ENCODE results near the gene KIF3C. TPM values are rescaled to one million over a fixed set of nuclear protein-coding genes. Genes with fewer than 3 reads are reported as not detected.

KIF3C gene
- total RNA-seq, 1 donor from 2014 or later, result 6.0 TPM

- Histone ChIP-seq H3K27ac (no peak overlapping the region), H3K27me3 (ENCODE audit: low read depth) (no peaks in the 10 kb centered on the region), H3K9me3 (no peaks in the 10 kb centered on the region), H3K4me3 (no peak overlapping the region), H3K36me3 (no peaks in the 10 kb centered on the region), H3K4me1 (peaks cover 10% of the 10 kb centered on the region)
- intact Hi-C loops (cut with DNase I), result no loop called here
- TF ChIP-seq, protein P1, sequence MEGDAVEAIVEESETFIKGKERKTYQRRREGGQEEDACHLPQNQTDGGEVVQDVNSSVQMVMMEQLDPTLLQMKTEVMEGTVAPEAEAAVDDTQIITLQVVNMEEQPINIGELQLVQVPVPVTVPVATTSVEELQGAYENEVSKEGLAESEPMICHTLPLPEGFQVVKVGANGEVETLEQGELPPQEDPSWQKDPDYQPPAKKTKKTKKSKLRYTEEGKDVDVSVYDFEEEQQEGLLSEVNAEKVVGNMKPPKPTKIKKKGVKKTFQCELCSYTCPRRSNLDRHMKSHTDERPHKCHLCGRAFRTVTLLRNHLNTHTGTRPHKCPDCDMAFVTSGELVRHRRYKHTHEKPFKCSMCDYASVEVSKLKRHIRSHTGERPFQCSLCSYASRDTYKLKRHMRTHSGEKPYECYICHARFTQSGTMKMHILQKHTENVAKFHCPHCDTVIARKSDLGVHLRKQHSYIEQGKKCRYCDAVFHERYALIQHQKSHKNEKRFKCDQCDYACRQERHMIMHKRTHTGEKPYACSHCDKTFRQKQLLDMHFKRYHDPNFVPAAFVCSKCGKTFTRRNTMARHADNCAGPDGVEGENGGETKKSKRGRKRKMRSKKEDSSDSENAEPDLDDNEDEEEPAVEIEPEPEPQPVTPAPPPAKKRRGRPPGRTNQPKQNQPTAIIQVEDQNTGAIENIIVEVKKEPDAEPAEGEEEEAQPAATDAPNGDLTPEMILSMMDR (IDR thresholded peaks at IDR 0.05), result no peak
- DNase-seq (no peak), ATAC-seq (no peak)
These were observed 2.0 kb downstream of the KIF3C start for GRCh38 chr2:25980076-25980887.

DNA sequence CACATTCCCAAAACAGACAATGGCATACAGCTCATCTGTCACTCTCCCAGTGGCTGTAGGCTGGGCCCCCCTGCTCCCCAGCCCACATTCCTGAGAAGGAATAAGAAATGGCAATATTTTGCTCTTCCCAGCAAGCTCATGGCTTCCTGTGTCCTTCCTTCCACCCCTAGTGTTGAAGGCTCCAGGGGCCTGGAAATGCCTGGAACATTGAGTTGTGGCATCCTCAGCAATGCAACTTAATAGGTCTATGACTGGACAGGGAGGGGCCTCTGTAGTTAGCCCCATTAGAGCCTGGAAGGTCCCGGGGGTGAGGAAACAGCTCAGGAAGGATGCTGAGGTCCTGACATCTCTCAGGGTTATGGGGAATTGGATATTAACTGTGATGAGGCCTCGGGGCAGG is 3.3 kb downstream of the KIF3C start:
- Histone ChIP-seq H3K4me3 (no peak overlapping the region), H3K36me3 (no peaks in the 10 kb centered on the region), H3K4me1 (peaks cover 10% of the 10 kb centered on the region), H3K9me3 (no peaks in the 10 kb centered on the region), H3K27me3 (ENCODE audit: low read depth) (no peaks in the 10 kb centered on the region), H3K27ac (no peak overlapping the region)
- TF ChIP-seq, protein P1 (IDR thresholded peaks at IDR 0.05), result no peak
- DNase-seq (no peak), ATAC-seq (no peak)
- intact Hi-C loops (cut with DNase I), result no loop called here

GRCh38 chr2:25977768-25978167 is 4.5 kb downstream of the KIF3C start:
- Histone ChIP-seq H3K9me3 (no peaks in the 10 kb centered on the region), H3K27ac (no peak overlapping the region), H3K4me1 (peaks cover 10% of the 10 kb centered on the region), H3K27me3 (ENCODE audit: low read depth) (no peaks in the 10 kb centered on the region), H3K4me3 (no peak overlapping the region), H3K36me3 (no peaks in the 10 kb centered on the region)
- no peak for ATAC-seq
- DNase-seq, result no peak
- TF ChIP-seq, protein P1 (IDR thresholded peaks at IDR 0.05), result no peak
- intact Hi-C loops (cut with DNase I), result no loop called here

DNA sequence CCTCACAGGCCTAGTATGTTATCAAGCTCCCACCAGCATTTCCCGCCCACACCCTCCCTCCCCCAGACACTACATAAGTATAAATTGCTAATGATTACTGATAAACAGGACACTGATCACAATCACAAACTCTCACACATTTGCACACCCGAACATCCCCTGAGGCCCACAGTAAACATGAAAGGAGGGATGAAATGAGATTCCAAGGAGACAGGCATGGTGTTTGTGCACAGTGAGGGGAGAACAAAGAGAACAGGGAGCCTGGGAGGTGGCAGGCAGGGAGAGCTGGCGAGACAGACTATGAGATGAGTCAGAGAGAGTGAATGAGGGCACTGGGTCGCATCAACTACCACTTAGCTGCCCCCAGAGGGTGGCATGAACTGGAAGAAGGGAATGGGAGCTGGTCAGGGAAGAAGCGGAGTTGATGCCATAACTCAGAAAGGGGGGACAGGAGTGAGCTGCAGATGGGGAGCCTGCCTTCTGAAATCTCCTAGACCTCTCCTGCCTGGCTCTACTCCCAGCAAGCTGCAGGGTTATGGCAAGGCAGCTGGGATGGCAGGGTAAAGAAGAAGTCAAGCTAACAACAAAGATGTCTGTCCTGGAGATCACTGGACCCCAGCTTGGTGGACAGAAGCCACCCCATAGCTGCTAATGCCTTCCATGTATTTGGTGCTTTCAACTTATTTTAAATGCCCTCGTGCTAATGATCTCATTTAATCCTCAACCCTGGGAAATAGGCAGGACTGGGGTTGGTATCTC is 5.1 kb downstream of the KIF3C start:
- Histone ChIP-seq H3K36me3 (no peaks in the 10 kb centered on the region), H3K4me1 (peaks cover 10% of the 10 kb centered on the region), H3K27me3 (ENCODE audit: low read depth) (no peaks in the 10 kb centered on the region), H3K4me3 (no peak overlapping the region), H3K27ac (no peak overlapping the region), H3K9me3 (no peaks in the 10 kb centered on the region)
- intact Hi-C loops (cut with DNase I), result no loop called here
- no peak for ATAC-seq
- no peak for DNase-seq
- TF ChIP-seq, protein P1 (IDR thresholded peaks at IDR 0.05), result no peak

GRCh38 chr2:25972049-25972823 is 10.1 kb downstream of the KIF3C start:
- Histone ChIP-seq H3K36me3 (no peaks in the 10 kb centered on the region), H3K27ac (no peak overlapping the region), H3K27me3 (ENCODE audit: low read depth) (no peaks in the 10 kb centered on the region), H3K9me3 (no peaks in the 10 kb centered on the region), H3K4me1 (no peaks in the 10 kb centered on the region), H3K4me3 (no peak overlapping the region)
- ATAC-seq (no peak), DNase-seq (no peak)
- TF ChIP-seq, protein P1 (IDR thresholded peaks at IDR 0.05), result no peak
- intact Hi-C loops (cut with DNase I), result no loop called here
